ENCODE data around the gene ZNF32.

ZNF32 gene

DNA sequence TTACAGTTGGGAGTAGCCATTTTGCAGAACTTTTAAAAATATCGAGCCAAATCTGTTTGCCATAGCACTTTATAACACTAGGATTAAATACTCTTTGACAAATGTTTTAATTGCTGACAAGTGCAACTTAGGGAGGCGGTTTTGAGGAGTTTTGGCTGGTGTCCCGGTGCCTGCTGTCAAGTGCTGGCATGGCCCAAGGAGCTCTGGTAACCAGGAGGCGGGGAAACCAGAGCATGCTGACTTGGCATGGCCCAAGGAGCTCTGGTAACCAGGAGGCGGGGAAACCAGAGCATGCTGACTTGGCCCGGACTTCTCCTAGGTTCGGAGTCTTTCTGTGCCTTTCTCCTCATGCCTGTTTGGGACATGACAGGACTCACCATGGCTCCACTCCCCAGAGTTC, 30.8 kb upstream of the ZNF32 start:
- no peak overlapping the region for H3K4me3 Mint-ChIP-seq
- H3K4me1 Mint-ChIP-seq: peaks cover 25% of the 10 kb centered on the region
- H3K36me3 Mint-ChIP-seq (ENCODE audit: low read depth): no peaks in the 10 kb centered on the region
- peaks cover 4% of the 10 kb centered on the region for H3K9me3 Mint-ChIP-seq
- H3K27me3 Mint-ChIP-seq (ENCODE audit: low read depth): peaks cover 23% of the 10 kb centered on the region
- H3K27ac Mint-ChIP-seq: no peak overlapping the region
- TF ChIP-seq, protein P1, sequence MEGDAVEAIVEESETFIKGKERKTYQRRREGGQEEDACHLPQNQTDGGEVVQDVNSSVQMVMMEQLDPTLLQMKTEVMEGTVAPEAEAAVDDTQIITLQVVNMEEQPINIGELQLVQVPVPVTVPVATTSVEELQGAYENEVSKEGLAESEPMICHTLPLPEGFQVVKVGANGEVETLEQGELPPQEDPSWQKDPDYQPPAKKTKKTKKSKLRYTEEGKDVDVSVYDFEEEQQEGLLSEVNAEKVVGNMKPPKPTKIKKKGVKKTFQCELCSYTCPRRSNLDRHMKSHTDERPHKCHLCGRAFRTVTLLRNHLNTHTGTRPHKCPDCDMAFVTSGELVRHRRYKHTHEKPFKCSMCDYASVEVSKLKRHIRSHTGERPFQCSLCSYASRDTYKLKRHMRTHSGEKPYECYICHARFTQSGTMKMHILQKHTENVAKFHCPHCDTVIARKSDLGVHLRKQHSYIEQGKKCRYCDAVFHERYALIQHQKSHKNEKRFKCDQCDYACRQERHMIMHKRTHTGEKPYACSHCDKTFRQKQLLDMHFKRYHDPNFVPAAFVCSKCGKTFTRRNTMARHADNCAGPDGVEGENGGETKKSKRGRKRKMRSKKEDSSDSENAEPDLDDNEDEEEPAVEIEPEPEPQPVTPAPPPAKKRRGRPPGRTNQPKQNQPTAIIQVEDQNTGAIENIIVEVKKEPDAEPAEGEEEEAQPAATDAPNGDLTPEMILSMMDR (IDR thresholded peaks at IDR 0.05; ENCODE audit: unreplicated experiment in 3 of 3): no peak

DNA sequence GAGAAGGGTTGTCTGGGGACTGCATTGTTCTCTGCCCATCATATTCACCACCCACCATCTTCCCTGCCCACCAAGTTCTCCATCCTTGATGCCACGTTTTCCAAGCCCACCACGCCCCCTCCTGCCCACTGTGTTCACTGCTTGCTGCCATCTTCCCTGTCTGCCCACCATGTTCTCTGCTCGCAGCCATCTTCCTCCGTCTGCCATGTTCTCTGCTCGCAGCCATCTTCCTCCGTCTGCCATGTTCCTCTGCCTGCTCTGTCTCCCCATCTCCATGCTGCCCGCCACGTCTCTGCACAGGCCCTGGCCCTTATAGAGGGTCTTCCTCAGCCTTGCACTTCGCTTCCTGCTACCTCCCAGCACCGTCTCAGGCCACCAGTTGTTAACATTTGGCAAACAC, 30.0 kb upstream of the ZNF32 start:
- Mint-ChIP-seq H3K9me3 (peaks cover 4% of the 10 kb centered on the region), H3K27me3 (ENCODE audit: low read depth) (peaks cover 20% of the 10 kb centered on the region), H3K27ac (peak overlapping the region in 1 of 3 experiments; percentile 47), H3K4me1 (peaks cover 25% of the 10 kb centered on the region), H3K36me3 (ENCODE audit: low read depth) (no peaks in the 10 kb centered on the region), H3K4me3 (no peak overlapping the region)
- TF ChIP-seq, protein P1 (IDR thresholded peaks at IDR 0.05; ENCODE audit: unreplicated experiment in 3 of 3): no peak

DNA sequence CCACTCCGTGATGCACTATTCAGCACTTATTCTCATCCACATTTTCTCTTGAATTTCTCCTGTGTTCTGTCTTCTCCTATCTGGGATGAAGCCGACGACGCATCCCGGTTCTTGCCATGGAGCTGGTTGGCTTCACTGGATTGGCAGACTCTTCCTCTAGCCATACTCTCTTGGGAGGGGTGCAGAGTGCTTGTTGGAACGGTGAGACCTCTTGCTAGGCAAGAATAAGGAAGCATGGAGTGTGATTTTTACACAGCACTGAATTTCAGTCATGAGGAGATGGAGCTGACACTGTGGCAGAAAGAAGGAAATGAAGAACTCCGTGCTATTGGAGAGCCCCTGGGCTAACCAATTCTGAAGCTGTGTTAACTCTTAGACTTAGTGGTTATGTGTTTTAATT, 28.2 kb upstream of the ZNF32 start:
- no peak overlapping the region for H3K4me3 Mint-ChIP-seq
- H3K27me3 Mint-ChIP-seq (ENCODE audit: low read depth): peaks cover 4% of the 10 kb centered on the region
- no peaks in the 10 kb centered on the region for H3K36me3 Mint-ChIP-seq (ENCODE audit: low read depth)
- peaks cover 4% of the 10 kb centered on the region for H3K9me3 Mint-ChIP-seq
- TF ChIP-seq, protein P1 (IDR thresholded peaks at IDR 0.05; ENCODE audit: unreplicated experiment in 3 of 3): no peak
- H3K4me1 Mint-ChIP-seq: peaks cover 36% of the 10 kb centered on the region
- peak overlapping the region; percentile 15 to 42 (median 21) for H3K27ac Mint-ChIP-seq

DNA sequence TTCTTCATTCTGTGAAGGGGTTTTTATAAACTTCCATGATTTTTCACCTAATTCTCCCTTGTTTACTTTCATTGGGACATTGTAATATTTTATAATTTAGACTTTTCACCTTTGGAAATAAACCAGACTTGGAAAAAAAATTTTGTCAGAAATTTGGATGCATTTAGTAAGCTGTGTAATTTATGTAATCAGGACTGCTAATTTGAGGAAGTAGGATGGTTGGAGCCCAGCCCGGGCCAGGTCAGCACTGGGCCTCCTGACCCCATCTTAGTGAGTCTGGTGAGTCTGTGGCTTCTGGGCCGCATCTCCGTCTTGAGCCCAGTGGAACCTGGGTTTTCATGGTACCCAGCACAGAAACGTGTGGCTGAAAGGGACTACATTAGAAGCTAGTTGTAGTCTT, 27.6 kb upstream of the ZNF32 start:
- TF ChIP-seq, protein P1 (IDR thresholded peaks at IDR 0.05; ENCODE audit: unreplicated experiment in 3 of 3): no peak
- H3K36me3 Mint-ChIP-seq (ENCODE audit: low read depth): no peaks in the 10 kb centered on the region
- peak overlapping the region in 2 of 3 experiments; percentile 21 to 42 for H3K27ac Mint-ChIP-seq
- H3K4me1 Mint-ChIP-seq: peaks cover 36% of the 10 kb centered on the region
- no peak overlapping the region for H3K4me3 Mint-ChIP-seq
- H3K27me3 Mint-ChIP-seq (ENCODE audit: low read depth): peaks cover 4% of the 10 kb centered on the region
- H3K9me3 Mint-ChIP-seq: peaks cover 4% of the 10 kb centered on the region

DNA sequence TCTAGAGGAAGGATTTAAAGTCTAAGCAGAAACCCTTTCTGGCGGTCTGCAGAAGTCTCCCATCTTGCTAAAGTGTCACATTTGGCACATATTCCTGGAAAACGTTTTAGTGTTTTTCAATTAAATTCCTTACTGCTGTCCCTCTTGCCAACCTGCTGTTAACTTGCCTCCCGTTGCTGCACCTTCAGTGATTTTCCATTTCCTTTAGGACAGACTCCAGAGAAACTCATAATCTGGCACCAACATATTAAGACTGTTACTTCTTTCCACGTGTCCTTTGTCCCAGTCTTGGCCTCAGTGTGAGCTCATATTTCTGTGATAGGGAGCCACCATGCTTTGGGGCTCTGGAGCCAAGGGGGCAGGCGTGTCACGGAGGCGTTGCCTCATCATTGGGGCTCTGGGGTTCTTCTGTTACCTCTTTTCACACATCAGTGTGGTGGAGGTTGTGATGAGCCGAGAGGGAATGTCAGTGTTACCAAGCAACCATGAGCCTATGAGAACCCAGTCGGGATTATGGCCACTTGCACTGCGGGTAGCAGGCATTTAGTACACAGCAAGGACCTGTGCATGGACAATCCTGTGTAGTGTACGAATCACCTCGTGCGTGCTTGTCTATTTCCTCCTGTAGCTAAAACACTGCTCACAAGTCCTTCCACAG, 26.0 kb upstream of the ZNF32 start:
- H3K27ac Mint-ChIP-seq: no peak overlapping the region
- H3K27me3 Mint-ChIP-seq (ENCODE audit: low read depth): peaks cover 5% of the 10 kb centered on the region
- TF ChIP-seq, protein P1 (IDR thresholded peaks at IDR 0.05; ENCODE audit: unreplicated experiment in 3 of 3): no peak
- H3K4me3 Mint-ChIP-seq: no peak overlapping the region
- no peaks in the 10 kb centered on the region for H3K36me3 Mint-ChIP-seq (ENCODE audit: low read depth)
- peaks cover 21% of the 10 kb centered on the region for H3K4me1 Mint-ChIP-seq
- peaks cover 4% of the 10 kb centered on the region for H3K9me3 Mint-ChIP-seq

DNA sequence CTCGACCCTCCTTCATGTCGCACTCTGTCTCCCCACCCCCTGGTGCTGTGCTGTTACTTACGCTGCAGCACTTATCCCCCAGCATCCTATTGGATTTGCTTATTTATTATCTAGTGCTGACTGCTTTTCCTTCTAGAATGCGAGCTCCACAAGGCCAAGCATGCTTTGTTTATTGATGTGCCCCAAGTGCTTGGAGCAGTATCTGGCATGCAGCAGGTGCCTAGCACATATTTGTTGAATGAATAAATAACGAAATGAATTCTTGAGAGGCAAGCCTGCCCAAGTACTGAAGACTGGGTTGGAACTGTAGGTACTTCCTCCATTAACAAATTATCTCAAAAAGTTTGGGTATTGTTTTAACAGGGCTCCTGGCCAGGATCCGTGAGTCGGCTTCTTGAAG, 24.8 kb upstream of the ZNF32 start:
- Mint-ChIP-seq H3K4me3 (no peak overlapping the region), H3K27ac (peak overlapping the region in 1 of 3 experiments; percentile 44), H3K36me3 (ENCODE audit: low read depth) (no peaks in the 10 kb centered on the region), H3K4me1 (peaks cover 16% of the 10 kb centered on the region), H3K9me3 (peaks cover 4% of the 10 kb centered on the region), H3K27me3 (ENCODE audit: low read depth) (peaks cover 15% of the 10 kb centered on the region)
- TF ChIP-seq, protein P1 (IDR thresholded peaks at IDR 0.05; ENCODE audit: unreplicated experiment in 3 of 3): no peak

Measured in nephron (organoid).